HepG2 (cell line): Measurements from ENCODE around the gene RIT2. TPM values are rescaled to one million over a fixed set of nuclear protein-coding genes. Genes with fewer than 3 reads are reported as not detected.

Source experiments
- ATAC-seq: fragments of 200-7000 bp; cut with Tn5 transposase; 3 replicates; pipeline ENCODE4 v1.9.1; 2020; ENCODE audit warnings: mild to moderate bottlenecking, moderate library complexity
- BruUV-seq: library from RNA; stranded (reverse); fragments of 400-500 nt; replicated peaks from 2 replicates; lab custom pipeline; 2021; lab: Mats Ljungman, UMichigan
- CTCF ChIA-PET: fragments of 300-600 bp; formaldehyde crosslinking; extraction: SDS; loops from one replicate; lab custom pipeline; 2021; ENCODE audit warnings: low total read pairs, inconsistent platforms, low intra/inter-chr PET ratio; lab: Yijun Ruan, JAX
- POLR2A ChIA-PET: fragments of 350-600 bp; sonication (Branson Sonifier 250); formaldehyde crosslinking; loops from one replicate; lab custom pipeline; 2020; ENCODE audit warnings: antibody characterized with exemption, inconsistent platforms; lab: Yijun Ruan, JAX
- DNase-seq: peaks from one replicate; pipeline ENCODE4 v3.0.0-alpha.2; 2015; ENCODE audit warnings: low spot score
- FAIRE-seq: peaks from 3 replicates; lab custom pipeline; 2011; peaks lifted over from hg19 to GRCh38; lab: Jason Lieb, UNC
- H2AFZ ChIP-seq: one replicate; pipeline ENCODE4 v1.6.1; 2011; ENCODE audit warnings: low read length, inconsistent platforms
- H3K27ac ChIP-seq: fragments of 300-600 bp; 3 replicates; pipeline ENCODE4 v1.8.0; 2011; ENCODE audit warnings: mixed run types, mild to moderate bottlenecking, mixed read lengths, low read length, inconsistent platforms; ENCODE audit not compliant: insufficient read depth; ENCODE audit errors: extremely low read length
- H3K27me3 ChIP-seq, 2 experiments: fragments of 200-600 bp in 1 of 2; 2 replicates in 1 of 2; 3 replicates in 1 of 2; pipeline versions ENCODE4 v1.6.0 to v1.8.0; 2011; ENCODE audit warnings: low read length in 2 of 2, mild to moderate bottlenecking in 2 of 2, moderate library complexity in 2 of 2, inconsistent platforms in 1 of 2; ENCODE audit not compliant: insufficient read depth in 2 of 2, control insufficient read depth in 1 of 2
- H3K36me3 ChIP-seq, 2 experiments: fragments of 200-600 bp in 1 of 2; replicated peaks in 1 of 2; 2 replicates in 1 of 2; 3 replicates in 1 of 2; pipeline versions ENCODE4 v1.5.1 to v1.8.0; 2011; ENCODE audit warnings: low read length in 2 of 2, inconsistent platforms in 1 of 2; ENCODE audit not compliant: insufficient read depth in 2 of 2, control insufficient read depth in 1 of 2
- H3K4me1 ChIP-seq: 2 replicates; pipeline ENCODE4 v1.5.1; 2012; ENCODE audit warnings: low read length, inconsistent platforms; ENCODE audit not compliant: insufficient read depth
- H3K4me2 ChIP-seq: 2 replicates; pipeline ENCODE4 v1.6.0; 2011; ENCODE audit warnings: low read depth, low read length, inconsistent platforms
- H3K4me3 ChIP-seq, 3 experiments: fragments of 200-600 bp in 1 of 3; sonication (generic), shearing (Covaris generic) in 1 of 3; replicated peaks in 1 of 3; 2 replicates each; pipeline ENCODE4 v1.5.1; 2011 to 2016; ENCODE audit warnings: low read length in 3 of 3, inconsistent platforms in 2 of 3, low read depth in 2 of 3, mild to moderate bottlenecking in 2 of 3, control low read depth in 1 of 3, mixed read lengths in 1 of 3; ENCODE audit not compliant: insufficient read depth in 1 of 3
- H3K79me2 ChIP-seq: one replicate; pipeline ENCODE4 v1.6.1; 2011; ENCODE audit warnings: low read length, inconsistent platforms; ENCODE audit not compliant: insufficient read depth
- H3K9ac ChIP-seq: 2 replicates; pipeline ENCODE4 v1.6.0; 2011; ENCODE audit warnings: mild to moderate bottlenecking, low read depth, low read length, inconsistent platforms; ENCODE audit not compliant: insufficient read depth
- H3K9me3 ChIP-seq: 2 replicates; pipeline ENCODE4 v1.5.1; 2012; ENCODE audit warnings: mild to moderate bottlenecking, low read length
- H4K20me1 ChIP-seq: 2 replicates; pipeline ENCODE4 v1.6.0; 2011; ENCODE audit warnings: inconsistent platforms, mild to moderate bottlenecking, low read length, moderate library complexity; ENCODE audit not compliant: insufficient read depth
- ATF7 ChIP-seq, 2 experiments: fragments of 450-650 bp in 1 of 2; sonication (generic) in 1 of 2; formaldehyde crosslinking in 1 of 2; IDR thresholded peaks; 2 replicates each; pipeline versions ENCODE4 v1.4.0 to v1.6.1; 2016 to 2020; ENCODE audit warnings: antibody characterized with exemption in 1 of 2, mild to moderate bottlenecking in 1 of 2, missing genetic modification reagents in 1 of 2
- CC2D1A ChIP-seq: sonication (generic); formaldehyde crosslinking; IDR thresholded peaks from 2 replicates; pipeline ENCODE4 v1.8.1; 2023; ENCODE audit warnings: mild to moderate bottlenecking, missing genetic modification reagents
- ETV6 ChIP-seq: sonication (generic); formaldehyde crosslinking; conservative IDR thresholded peaks from 2 replicates; pipeline ENCODE4 v1.4.0; 2020; ENCODE audit warnings: missing genetic modification reagents
- HNRNPK ChIP-seq: fragments of 200-400 bp; formaldehyde crosslinking; IDR thresholded peaks from 2 replicates; pipeline ENCODE4 v1.6.1; 2018; ENCODE audit warnings: low read length, low read depth, moderate library complexity, mild to moderate bottlenecking; ENCODE audit not compliant: poor library complexity, severe bottlenecking
- NFAT5 ChIP-seq: sonication (generic); formaldehyde crosslinking; IDR thresholded peaks from 2 replicates; pipeline ENCODE4 v1.4.0; 2020; ENCODE audit warnings: missing genetic modification reagents
- NFYC ChIP-seq: IDR thresholded peaks from 2 replicates; pipeline ENCODE4 v1.6.1; 2016; ENCODE audit warnings: missing genetic modification reagents, missing compliant biosample characterization
- PBX3 ChIP-seq: sonication (generic); formaldehyde crosslinking; IDR thresholded peaks from 2 replicates; pipeline ENCODE4 v1.8.1; 2023; ENCODE audit warnings: missing genetic modification reagents, inconsistent platforms, borderline replicate concordance
- SNRNP70 ChIP-seq: fragments of 200-400 bp; formaldehyde crosslinking; IDR thresholded peaks from 2 replicates; pipeline ENCODE4 v1.6.1; 2017; ENCODE audit warnings: mild to moderate bottlenecking, low read depth, low read length, moderate library complexity
- SOX13 ChIP-seq, 3 experiments: fragments of 450-650 bp in 1 of 3; sonication (generic) in 1 of 3; formaldehyde crosslinking in 1 of 3; IDR thresholded peaks in 2 of 3; conservative IDR thresholded peaks in 1 of 3; 2 replicates each; pipeline versions ENCODE4 v1.5.0 to v1.6.1; 2016 to 2020; ENCODE audit warnings: antibody characterized with exemption in 1 of 3, mild to moderate bottlenecking in 1 of 3, missing compliant biosample characterization in 1 of 3, missing genetic modification reagents in 1 of 3, moderate library complexity in 1 of 3
- ZBTB42 ChIP-seq: sonication (generic); formaldehyde crosslinking; IDR thresholded peaks from 2 replicates; pipeline ENCODE4 v1.5.0; 2020; ENCODE audit warnings: mild to moderate bottlenecking, missing genetic modification reagents
- ZNF326 ChIP-seq: sonication (generic); formaldehyde crosslinking; IDR thresholded peaks from 2 replicates; pipeline ENCODE4 v1.4.0; 2020; ENCODE audit warnings: missing genetic modification reagents, borderline replicate concordance
- ZNF891 ChIP-seq: sonication (generic); formaldehyde crosslinking; IDR thresholded peaks from 2 replicates; pipeline ENCODE4 v1.5.0; 2020; ENCODE audit warnings: mild to moderate bottlenecking, missing genetic modification reagents
- ZSCAN25 ChIP-seq: sonication (generic); formaldehyde crosslinking; IDR thresholded peaks from 2 replicates; pipeline ENCODE4 v1.8.0; 2022; ENCODE audit warnings: mild to moderate bottlenecking, missing genetic modification reagents
- WGBS: methylation state at CpG from one replicate; pipeline ENCODE4 v1.1.6; 2017; ENCODE audit warnings: low lambda C conversion rate; 5-methylcytosine and 5-hydroxymethylcytosine counted together
- in situ Hi-C: cut with HindIII; loops from 2 replicates; pipeline ENCODE4 v1.10.0; 2017; ENCODE audit warnings: low pct_unique_long_range_greater_than_20kb; ENCODE audit not compliant: extremely low pct_ligation_motif_present
- intact Hi-C: fragments of 100-400 bp; cut with micrococcal nuclease; formaldehyde crosslinking; loops from one replicate; pipeline ENCODE4 v1.10.0; 2022; ENCODE audit not compliant: unreplicated experiment
- polyA plus RNA-seq, 8 experiments: library from polyadenylated mRNA; depleted of rRNA in 3 of 8; stranded (reverse) in 7 of 8; unstranded in 1 of 8; fragments of >200 nt; fragmentation: Illumina TruSeq in 4 of 8; extraction: Trizol in 4 of 8; gene quantifications; 2 replicates each; pipeline versions ENCODE4 v1.2.1 to v1.2.3, GENCODE V29; 2011 to 2016; ENCODE audit warnings: low read depth in 4 of 8, missing spikeins in 1 of 8, mixed read lengths in 1 of 8; ENCODE audit not compliant: insufficient read depth in 1 of 8
- total RNA-seq, 5 experiments: library from RNA; depleted of rRNA; stranded (reverse); fragments of >200 nt; fragmentation: Illumina TruSeq; extraction: Trizol; gene quantifications; 2 replicates each; pipeline ENCODE4 v1.2.3, GENCODE V29; 2016; ENCODE audit warnings: low read depth in 1 of 5
- TF ChIP-seq, protein P1 (sequence below): sonication (generic); formaldehyde crosslinking; IDR thresholded peaks from 2 replicates; pipeline ENCODE4 v1.5.0; 2020; ENCODE audit warnings: mild to moderate bottlenecking, missing genetic modification reagents
- TF ChIP-seq, protein P2 (sequence below): IDR thresholded peaks from 2 replicates; pipeline ENCODE4 v1.6.1; 2016; ENCODE audit warnings: control low read depth

RIT2 gene
- total and polyA plus RNA-seq, 2 of the 13 experiments (the other 11 are each of a cell fraction or from before 2014, with no cell fraction given) = not detected

- TF ChIP-seq, protein P1, sequence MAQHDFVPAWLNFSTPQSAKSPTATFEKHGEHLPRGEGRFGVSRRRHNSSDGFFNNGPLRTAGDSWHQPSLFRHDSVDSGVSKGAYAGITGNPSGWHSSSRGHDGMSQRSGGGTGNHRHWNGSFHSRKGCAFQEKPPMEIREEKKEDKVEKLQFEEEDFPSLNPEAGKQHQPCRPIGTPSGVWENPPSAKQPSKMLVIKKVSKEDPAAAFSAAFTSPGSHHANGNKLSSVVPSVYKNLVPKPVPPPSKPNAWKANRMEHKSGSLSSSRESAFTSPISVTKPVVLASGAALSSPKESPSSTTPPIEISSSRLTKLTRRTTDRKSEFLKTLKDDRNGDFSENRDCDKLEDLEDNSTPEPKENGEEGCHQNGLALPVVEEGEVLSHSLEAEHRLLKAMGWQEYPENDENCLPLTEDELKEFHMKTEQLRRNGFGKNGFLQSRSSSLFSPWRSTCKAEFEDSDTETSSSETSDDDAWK (CRISPR knock-in tag) = no peak
- no peak for TF ChIP-seq ATF7 (IDR thresholded peaks at IDR 0.05)
- TF ChIP-seq ATF7 (CRISPR knock-in tag; IDR thresholded peaks at IDR 0.05) = no peak
- no peak for TF ChIP-seq PBX3
- no peak for TF ChIP-seq SOX13 (IDR thresholded peaks at IDR 0.05)
- no peak for TF ChIP-seq SOX13 (CRISPR knock-in tag; conservative IDR thresholded peaks at IDR 0.05 in 1 of 2, IDR thresholded peaks at IDR 0.05 in 1 of 2)
- TF ChIP-seq ZNF891 = no peak
- TF ChIP-seq, protein P2, sequence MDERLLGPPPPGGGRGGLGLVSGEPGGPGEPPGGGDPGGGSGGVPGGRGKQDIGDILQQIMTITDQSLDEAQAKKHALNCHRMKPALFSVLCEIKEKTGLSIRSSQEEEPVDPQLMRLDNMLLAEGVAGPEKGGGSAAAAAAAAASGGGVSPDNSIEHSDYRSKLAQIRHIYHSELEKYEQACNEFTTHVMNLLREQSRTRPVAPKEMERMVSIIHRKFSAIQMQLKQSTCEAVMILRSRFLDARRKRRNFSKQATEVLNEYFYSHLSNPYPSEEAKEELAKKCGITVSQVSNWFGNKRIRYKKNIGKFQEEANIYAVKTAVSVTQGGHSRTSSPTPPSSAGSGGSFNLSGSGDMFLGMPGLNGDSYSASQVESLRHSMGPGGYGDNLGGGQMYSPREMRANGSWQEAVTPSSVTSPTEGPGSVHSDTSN (CRISPR knock-in tag) = no peak
- no peak for TF ChIP-seq HNRNPK
Observed at GRCh38 chr18:42758852-42759251, 356.6 kb downstream of the RIT2 start (continued).

GRCh38 chr18:42756214-42756613 is 359.3 kb downstream of the RIT2 start:
- Histone ChIP-seq H3K36me3 (no peaks in the 10 kb centered on the region), H3K79me2 (no peaks in the 10 kb centered on the region), H3K4me3 (no peak overlapping the region), H3K9me3 (no peaks in the 10 kb centered on the region), H2AFZ (no peak overlapping the region), H3K4me2 (no peak overlapping the region), H3K9ac (no peak overlapping the region), H4K20me1 (no peaks in the 10 kb centered on the region), H3K27ac (no peak overlapping the region), H3K4me1 (no peaks in the 10 kb centered on the region), H3K27me3 (no peaks in the 10 kb centered on the region)
- ATAC-seq = no peak
- WGBS = 14% methylated on average over 3 of the region's 3 CpGs
- no peak for FAIRE-seq
- POLR2A ChIA-PET = no interaction called here
- intact Hi-C loops = no loop called here
- CTCF ChIA-PET = no interaction called here
- BruUV-seq = no TSS peak
- in situ Hi-C loops = no loop called here
- DNase-seq = no peak
- no peak for TF ChIP-seq ZBTB42 (CRISPR knock-in tag)
- no peak for TF ChIP-seq CC2D1A (CRISPR knock-in tag)
- TF ChIP-seq ZSCAN25 = no peak
- TF ChIP-seq NFYC (CRISPR knock-in tag) = no peak
- no peak for TF ChIP-seq NFAT5 (CRISPR knock-in tag)
- no peak for TF ChIP-seq ZNF326 (CRISPR knock-in tag)
- no peak for TF ChIP-seq ETV6 (CRISPR knock-in tag)
- TF ChIP-seq SNRNP70 = no peak
